ENCODE results near the gene PTBP2.

- TF ChIP-seq POLR2AphosphoS5 (IDR thresholded peaks at IDR 0.05; ENCODE audit: low read depth, low read length): no peak
- no peak for TF ChIP-seq TAF1 (IDR thresholded peaks at IDR 0.05; ENCODE audit: borderline replicate concordance, insufficient read depth, low read length)
- TF ChIP-seq FOXP2 (optimal IDR thresholded peaks at IDR 0.05; ENCODE audit: borderline replicate concordance, extremely low read depth, extremely low read length, insufficient read depth): no peak
- no peak for TF ChIP-seq REST (IDR thresholded peaks at IDR 0.05; ENCODE audit: insufficient read depth in 1 of 2, low read depth in 2 of 2, low read length in 2 of 2)
These were observed 18.4 kb upstream of the PTBP2 start for GRCh38 chr1:96703186-96703585.
